HepG2 (cell line): Measurements from ENCODE around the gene PTPRH. TPM values are rescaled to one million over a fixed set of nuclear protein-coding genes. Genes with fewer than 3 reads are reported as not detected.

Experiments
- ATAC-seq: fragments of 200-7000 bp; cut with Tn5 transposase; 3 replicates; pipeline ENCODE4 v1.9.1; 2020; ENCODE audit warnings: mild to moderate bottlenecking, moderate library complexity
- BruUV-seq: library from RNA; stranded (reverse); fragments of 400-500 nt; replicated peaks from 2 replicates; lab custom pipeline; 2021; lab: Mats Ljungman, UMichigan
- CTCF ChIA-PET: fragments of 300-600 bp; formaldehyde crosslinking; extraction: SDS; loops from one replicate; lab custom pipeline; 2021; ENCODE audit warnings: low total read pairs, inconsistent platforms, low intra/inter-chr PET ratio; lab: Yijun Ruan, JAX
- POLR2A ChIA-PET: fragments of 350-600 bp; sonication (Branson Sonifier 250); formaldehyde crosslinking; loops from one replicate; lab custom pipeline; 2020; ENCODE audit warnings: antibody characterized with exemption, inconsistent platforms; lab: Yijun Ruan, JAX
- DNase-seq: peaks from one replicate; pipeline ENCODE4 v3.0.0-alpha.2; 2015; ENCODE audit warnings: low spot score
- FAIRE-seq: peaks from 3 replicates; lab custom pipeline; 2011; peaks lifted over from hg19 to GRCh38; lab: Jason Lieb, UNC
- H2AFZ ChIP-seq: one replicate; pipeline ENCODE4 v1.6.1; 2011; ENCODE audit warnings: low read length, inconsistent platforms
- H3K27ac ChIP-seq: fragments of 300-600 bp; 3 replicates; pipeline ENCODE4 v1.8.0; 2011; ENCODE audit warnings: mixed run types, mild to moderate bottlenecking, mixed read lengths, low read length, inconsistent platforms; ENCODE audit not compliant: insufficient read depth; ENCODE audit errors: extremely low read length
- H3K27me3 ChIP-seq, 2 experiments: fragments of 200-600 bp in 1 of 2; 2 replicates in 1 of 2; 3 replicates in 1 of 2; pipeline versions ENCODE4 v1.6.0 to v1.8.0; 2011; ENCODE audit warnings: low read length in 2 of 2, mild to moderate bottlenecking in 2 of 2, moderate library complexity in 2 of 2, inconsistent platforms in 1 of 2; ENCODE audit not compliant: insufficient read depth in 2 of 2, control insufficient read depth in 1 of 2
- H3K36me3 ChIP-seq, 2 experiments: fragments of 200-600 bp in 1 of 2; replicated peaks in 1 of 2; 2 replicates in 1 of 2; 3 replicates in 1 of 2; pipeline versions ENCODE4 v1.5.1 to v1.8.0; 2011; ENCODE audit warnings: low read length in 2 of 2, inconsistent platforms in 1 of 2; ENCODE audit not compliant: insufficient read depth in 2 of 2, control insufficient read depth in 1 of 2
- H3K4me1 ChIP-seq: 2 replicates; pipeline ENCODE4 v1.5.1; 2012; ENCODE audit warnings: low read length, inconsistent platforms; ENCODE audit not compliant: insufficient read depth
- H3K4me2 ChIP-seq: 2 replicates; pipeline ENCODE4 v1.6.0; 2011; ENCODE audit warnings: low read depth, low read length, inconsistent platforms
- H3K4me3 ChIP-seq, 3 experiments: fragments of 200-600 bp in 1 of 3; sonication (generic), shearing (Covaris generic) in 1 of 3; replicated peaks in 1 of 3; 2 replicates each; pipeline ENCODE4 v1.5.1; 2011 to 2016; ENCODE audit warnings: low read length in 3 of 3, inconsistent platforms in 2 of 3, low read depth in 2 of 3, mild to moderate bottlenecking in 2 of 3, control low read depth in 1 of 3, mixed read lengths in 1 of 3; ENCODE audit not compliant: insufficient read depth in 1 of 3
- H3K79me2 ChIP-seq: one replicate; pipeline ENCODE4 v1.6.1; 2011; ENCODE audit warnings: low read length, inconsistent platforms; ENCODE audit not compliant: insufficient read depth
- H3K9ac ChIP-seq: 2 replicates; pipeline ENCODE4 v1.6.0; 2011; ENCODE audit warnings: mild to moderate bottlenecking, low read depth, low read length, inconsistent platforms; ENCODE audit not compliant: insufficient read depth
- H3K9me3 ChIP-seq: 2 replicates; pipeline ENCODE4 v1.5.1; 2012; ENCODE audit warnings: mild to moderate bottlenecking, low read length
- H4K20me1 ChIP-seq: 2 replicates; pipeline ENCODE4 v1.6.0; 2011; ENCODE audit warnings: inconsistent platforms, mild to moderate bottlenecking, low read length, moderate library complexity; ENCODE audit not compliant: insufficient read depth
- GPBP1L1 ChIP-seq: sonication (generic); formaldehyde crosslinking; IDR thresholded peaks from 2 replicates; pipeline ENCODE4 v1.5.0; 2020; ENCODE audit warnings: mild to moderate bottlenecking, missing genetic modification reagents
- HCFC1 ChIP-seq: fragments of 150-350 bp; IDR thresholded peaks from 2 replicates; pipeline ENCODE4 v1.6.1; 2014; ENCODE audit warnings: low read depth, low read length
- KDM5B ChIP-seq: sonication (generic); formaldehyde crosslinking; IDR thresholded peaks from 2 replicates; pipeline ENCODE4 v1.4.0; 2020; ENCODE audit warnings: missing genetic modification reagents, mild to moderate bottlenecking, borderline replicate concordance
- PAF1 ChIP-seq: IDR thresholded peaks from 2 replicates; pipeline ENCODE4 v1.6.1; 2016; ENCODE audit warnings: missing genetic modification reagents, missing compliant biosample characterization
- PBX3 ChIP-seq: sonication (generic); formaldehyde crosslinking; IDR thresholded peaks from 2 replicates; pipeline ENCODE4 v1.8.1; 2023; ENCODE audit warnings: missing genetic modification reagents, inconsistent platforms, borderline replicate concordance
- THAP11 ChIP-seq: IDR thresholded peaks from 2 replicates; pipeline ENCODE4 v1.6.1; 2016; ENCODE audit warnings: missing biosample characterization, missing genetic modification reagents
- TOPORS ChIP-seq: sonication (generic); formaldehyde crosslinking; IDR thresholded peaks from 2 replicates; pipeline ENCODE4 v1.8.0; 2023; ENCODE audit warnings: mild to moderate bottlenecking, missing genetic modification reagents
- ZNF263 ChIP-seq: sonication (generic); formaldehyde crosslinking; IDR thresholded peaks from 2 replicates; pipeline ENCODE4 v1.4.0; 2020; ENCODE audit warnings: missing genetic modification reagents
- ZNF574 ChIP-seq: sonication (generic); formaldehyde crosslinking; IDR thresholded peaks from 2 replicates; pipeline ENCODE4 v1.4.0; 2020; ENCODE audit warnings: missing genetic modification reagents
- WGBS: methylation state at CpG from one replicate; pipeline ENCODE4 v1.1.6; 2017; ENCODE audit warnings: low lambda C conversion rate; 5-methylcytosine and 5-hydroxymethylcytosine counted together
- in situ Hi-C: cut with HindIII; loops from 2 replicates; pipeline ENCODE4 v1.10.0; 2017; ENCODE audit warnings: low pct_unique_long_range_greater_than_20kb; ENCODE audit not compliant: extremely low pct_ligation_motif_present
- intact Hi-C: fragments of 100-400 bp; cut with micrococcal nuclease; formaldehyde crosslinking; loops from one replicate; pipeline ENCODE4 v1.10.0; 2022; ENCODE audit not compliant: unreplicated experiment
- polyA plus RNA-seq, 8 experiments: library from polyadenylated mRNA; depleted of rRNA in 3 of 8; stranded (reverse) in 7 of 8; unstranded in 1 of 8; fragments of >200 nt; fragmentation: Illumina TruSeq in 4 of 8; extraction: Trizol in 4 of 8; gene quantifications; 2 replicates each; pipeline versions ENCODE4 v1.2.1 to v1.2.3, GENCODE V29; 2011 to 2016; ENCODE audit warnings: low read depth in 4 of 8, missing spikeins in 1 of 8, mixed read lengths in 1 of 8; ENCODE audit not compliant: insufficient read depth in 1 of 8
- total RNA-seq, 5 experiments: library from RNA; depleted of rRNA; stranded (reverse); fragments of >200 nt; fragmentation: Illumina TruSeq; extraction: Trizol; gene quantifications; 2 replicates each; pipeline ENCODE4 v1.2.3, GENCODE V29; 2016; ENCODE audit warnings: low read depth in 1 of 5

The PTPRH gene
- total and polyA plus RNA-seq, 2 of the 13 experiments (the other 11 are each of a cell fraction or from before 2014, with no cell fraction given), result 14.7 to 125 TPM

GRCh38 chr19:55240713-55241020, 31.4 kb upstream of the PTPRH start (continued):
- no peak for TF ChIP-seq GPBP1L1 (CRISPR knock-in tag)
- TF ChIP-seq ZNF263 (CRISPR knock-in tag), result no peak
- TF ChIP-seq KDM5B (CRISPR knock-in tag), result no peak
- no peak for TF ChIP-seq PAF1
- no peak for TF ChIP-seq PBX3
- TF ChIP-seq TOPORS (CRISPR knock-in tag), result no peak
- no peak for TF ChIP-seq ZNF574 (CRISPR knock-in tag)
- TF ChIP-seq THAP11, result no peak
- TF ChIP-seq, all 625 proteins: peak for 0

- Histone ChIP-seq H3K79me2 (no peaks in the 10 kb centered on the region), H3K4me1 (no peaks in the 10 kb centered on the region), H3K4me2 (no peak overlapping the region), H3K4me3 (no peak overlapping the region), H3K27me3 (no peaks in the 10 kb centered on the region), H3K36me3 (peaks cover 50 to 85% of the 10 kb centered on the region in 2 experiments), H4K20me1 (no peaks in the 10 kb centered on the region), H3K9me3 (no peaks in the 10 kb centered on the region), H3K27ac (no peak overlapping the region), H3K9ac (no peak overlapping the region), H2AFZ (no peak overlapping the region)
- intact Hi-C loops (no loop called here), in situ Hi-C loops (no loop called here)
- no TSS peak for BruUV-seq
- TF ChIP-seq HCFC1, result no peak
- no peak for ATAC-seq
- no peak for FAIRE-seq
- DNase-seq, result no peak
- ChIA-PET POLR2A (no interaction called here), CTCF (no interaction called here)
- WGBS, result 97% methylated on average over 6 of the region's 12 CpGs
Measured at GRCh38 chr19:55239004-55239403, 29.7 kb upstream of the PTPRH start.
